ENCODE results near the gene JHY.

- TF ChIP-seq CTCF (IDR thresholded peaks at IDR 0.05) = no peak
- TF ChIP-seq POLR2AphosphoS5 (IDR thresholded peaks at IDR 0.05) = no peak
Observed at GRCh38 chr11:122983438-122984185, 101.1 kb downstream of the JHY start.

Data from stomach (tissue), 4 donors.